Measurements from ENCODE around the gene RAD23B. TPM values are rescaled to one million over a fixed set of nuclear protein-coding genes. Genes with fewer than 3 reads are reported as not detected.

Gene RAD23B
- total RNA-seq, 1 experiment from 2014 or later, result 176 TPM

GRCh38 chr9:107280543-107280942 lies 2.5 kb upstream of the RAD23B start:
- peak overlapping the region; percentile 73 for H3K27ac ChIP-seq
- peaks cover 25% of the 10 kb centered on the region for H3K79me2 ChIP-seq (ENCODE audit: low read depth)
- no peak overlapping the region for H3K4me3 ChIP-seq
- intact Hi-C loops (cut with micrococcal nuclease; ENCODE audit: unreplicated experiment), result loop anchor here (5.0 to 10.0 kb wide), 3 partner anchors 108 to 474 kb away; no protein-coding TSS in a partner anchor
- TF ChIP-seq CTCF (conservative IDR thresholded peaks at IDR 0.05) (no peak), EZH2 (IDR thresholded peaks at IDR 0.05; ENCODE audit: low read depth) (no peak)
- no peak overlapping the region for H2AFZ ChIP-seq
- peak overlapping the region; percentile 81 for H3K4me2 ChIP-seq
- H4K20me1 ChIP-seq (ENCODE audit: insufficient read depth), result peaks cover 15% of the 10 kb centered on the region
- no peaks in the 10 kb centered on the region for H3K27me3 ChIP-seq (ENCODE audit: insufficient read depth, low read depth)
- peaks cover under 1% of the 10 kb centered on the region; the same call in 1 of the 2 replicates for H3K36me3 ChIP-seq (ENCODE audit: low read depth)
- ChIA-PET POLR2A (ENCODE audit: unreplicated experiment) (no interaction called here), CTCF (no interaction called here)
- peaks cover 36% of the 10 kb centered on the region for H3K4me1 ChIP-seq (replicated peaks; ENCODE audit: insufficient read depth)
- H3F3A ChIP-seq (ENCODE audit: insufficient read depth, low read depth), result peaks cover 33% of the 10 kb centered on the region
- no peaks in the 10 kb centered on the region for H3K9me2 ChIP-seq (ENCODE audit: insufficient read depth)
- no peaks in the 10 kb centered on the region for H3K9me3 ChIP-seq (ENCODE audit: insufficient read depth, low read depth)
- no TSS peak for BruUV-seq (replicated peaks)
- DNase-seq, result peak; percentile 42 to 78

GRCh38 chr9:107281184-107281583 lies 1.9 kb upstream of the RAD23B start:
- peak in 1 of 2 experiments; percentile 69 for DNase-seq
- no TSS peak for BruUV-seq (replicated peaks)
- H2AFZ ChIP-seq, result no peak overlapping the region
- H3K27ac ChIP-seq, result peak overlapping the region; percentile 73
- no peaks in the 10 kb centered on the region for H3K9me3 ChIP-seq (ENCODE audit: insufficient read depth, low read depth)
- TF ChIP-seq CTCF (conservative IDR thresholded peaks at IDR 0.05) (no peak), EZH2 (IDR thresholded peaks at IDR 0.05; ENCODE audit: low read depth) (no peak)
- peak overlapping the region; percentile 81 for H3K4me2 ChIP-seq
- peaks cover 7% of the 10 kb centered on the region; the same call in 1 of the 2 replicates for H3K36me3 ChIP-seq (ENCODE audit: low read depth)
- peaks cover 21% of the 10 kb centered on the region for H4K20me1 ChIP-seq (ENCODE audit: insufficient read depth)
- intact Hi-C loops (cut with micrococcal nuclease; ENCODE audit: unreplicated experiment), result loop anchor here (5.0 to 10.0 kb wide), 3 partner anchors 109 to 474 kb away; no protein-coding TSS in a partner anchor
- peaks cover 27% of the 10 kb centered on the region for H3F3A ChIP-seq (ENCODE audit: insufficient read depth, low read depth)
- no peaks in the 10 kb centered on the region for H3K9me2 ChIP-seq (ENCODE audit: insufficient read depth)
- peaks cover 31% of the 10 kb centered on the region for H3K79me2 ChIP-seq (ENCODE audit: low read depth)
- H3K4me3 ChIP-seq, result no peak overlapping the region
- H3K4me1 ChIP-seq (replicated peaks; ENCODE audit: insufficient read depth), result peaks cover 40% of the 10 kb centered on the region
- no peaks in the 10 kb centered on the region for H3K27me3 ChIP-seq (ENCODE audit: insufficient read depth, low read depth)
- ChIA-PET CTCF (interaction anchor here (0.9 kb wide), 1 partner anchor 18 kb away, joined by 3 read pairs; no protein-coding TSS in a partner anchor), POLR2A (ENCODE audit: unreplicated experiment) (interaction anchor here (0.5 to 0.6 kb wide), 2 partner anchors 39 to 103 kb away, joined by 4 to 7 read pairs; no protein-coding TSS in a partner anchor)

- ChIA-PET CTCF (interaction anchor here (0.9 kb wide), 1 partner anchor 17 kb away, joined by 3 read pairs; no protein-coding TSS in a partner anchor), POLR2A (ENCODE audit: unreplicated experiment) (interaction anchor here (0.6 kb wide), 1 partner anchor 11 kb away, joined by 3 read pairs; no protein-coding TSS in a partner anchor)
- peaks cover 40% of the 10 kb centered on the region for H3K79me2 ChIP-seq (ENCODE audit: low read depth)
- H3K9me2 ChIP-seq (ENCODE audit: insufficient read depth), result no peaks in the 10 kb centered on the region
- peaks cover 26% of the 10 kb centered on the region for H3F3A ChIP-seq (ENCODE audit: insufficient read depth, low read depth)
- H3K4me2 ChIP-seq, result peak overlapping the region; percentile 81
- peaks cover 49% of the 10 kb centered on the region for H3K4me1 ChIP-seq (replicated peaks; ENCODE audit: insufficient read depth)
- DNase-seq, result no peak
- peaks cover 31% of the 10 kb centered on the region for H4K20me1 ChIP-seq (ENCODE audit: insufficient read depth)
- peaks cover 7% of the 10 kb centered on the region; the same call in 1 of the 2 replicates for H3K36me3 ChIP-seq (ENCODE audit: low read depth)
- intact Hi-C loops (cut with micrococcal nuclease; ENCODE audit: unreplicated experiment), result loop anchor here (2.0 to 10.0 kb wide), 4 partner anchors 55 to 473 kb away; no protein-coding TSS in a partner anchor
- no peak for TF ChIP-seq EZH2 (IDR thresholded peaks at IDR 0.05; ENCODE audit: low read depth)
- TF ChIP-seq CTCF (conservative IDR thresholded peaks at IDR 0.05), result no peak
- H3K4me3 ChIP-seq, result peak overlapping the region; percentile 65
- H2AFZ ChIP-seq, result peak overlapping the region; percentile 85
- no peaks in the 10 kb centered on the region for H3K27me3 ChIP-seq (ENCODE audit: insufficient read depth, low read depth)
- no peaks in the 10 kb centered on the region for H3K9me3 ChIP-seq (ENCODE audit: insufficient read depth, low read depth)
- peak overlapping the region; percentile 73 for H3K27ac ChIP-seq
- TSS peak; percentile 53 for BruUV-seq (replicated peaks)
Measured at GRCh38 chr9:107281922-107282667, 984 bp upstream of the RAD23B start.

Measured in PC-9 (cell line).